HEK293 (cell line): ENCODE data around the gene RTP1.
"Not testable (repeated sequence)": the region's sequence is repeated elsewhere in the genome, so short reads cannot be mapped to it uniquely, and the experiment has no call there.

Experiments
- CTCF ChIA-PET: fragments of 350-600 bp; formaldehyde crosslinking; extraction: SDS; loops from one replicate; lab custom pipeline; 2021; ENCODE audit warnings: antibody characterized with exemption; lab: Yijun Ruan, JAX
- POLR2A ChIA-PET: fragments of 300-600 bp; formaldehyde crosslinking; extraction: SDS; loops from one replicate; lab custom pipeline; 2020; ENCODE audit warnings: antibody characterized with exemption, inconsistent platforms; lab: Yijun Ruan, JAX
- H3K27ac ChIP-seq: fragments of 200-500 bp; sonication (Bioruptor generic); 2 replicates; pipeline ENCODE4 v1.5.1; 2014; ENCODE audit warnings: low read depth, low read length, control low read depth, inconsistent platforms; ENCODE audit errors: extremely low read depth
- H3K36me3 ChIP-seq, 2 experiments: fragments of 200-500 bp in 1 of 2; sonication (Bioruptor generic) in 1 of 2; 1 replicate in 1 of 2; 2 replicates in 1 of 2; pipeline ENCODE4 v1.5.1; 2014 to 2017; ENCODE audit warnings: inconsistent platforms in 2 of 2, low read length in 2 of 2; ENCODE audit not compliant: control insufficient read depth in 2 of 2, insufficient read depth in 1 of 2
- H3K4me1 ChIP-seq: fragments of 200-500 bp; sonication (Bioruptor generic); 2 replicates; pipeline ENCODE4 v1.5.1; 2014; ENCODE audit warnings: mild to moderate bottlenecking, low read length, inconsistent platforms; ENCODE audit not compliant: control insufficient read depth, insufficient read depth
- H3K4me3 ChIP-seq: 2 replicates; pipeline ENCODE4 v1.5.1; 2011; ENCODE audit warnings: low read depth, mild to moderate bottlenecking, control low read depth, low read length, moderate library complexity
- H3K9me3 ChIP-seq: fragments of 200-500 bp; sonication (Bioruptor generic); 2 replicates; pipeline ENCODE4 v1.5.1; 2014; ENCODE audit warnings: low read depth, low read length, inconsistent platforms; ENCODE audit not compliant: control insufficient read depth, insufficient read depth
- FEZF1 ChIP-seq: fragments of 450-650 bp; formaldehyde crosslinking; IDR thresholded peaks from 2 replicates; pipeline ENCODE4 v1.5.1; 2016; ENCODE audit warnings: missing biosample characterization, missing genetic modification characterization
- INSM2 ChIP-seq: fragments of 450-650 bp; formaldehyde crosslinking; IDR thresholded peaks from 2 replicates; pipeline ENCODE4 v1.5.1; 2016; ENCODE audit warnings: missing biosample characterization, missing genetic modification characterization
- KLF10 ChIP-seq: fragments of 450-650 bp; IDR thresholded peaks from 2 replicates; pipeline ENCODE4 v1.5.1; 2018; ENCODE audit warnings: missing biosample characterization, mild to moderate bottlenecking, missing genetic modification characterization
- SETDB1 ChIP-seq: IDR thresholded peaks from one replicate; pipeline ENCODE4 v1.6.1; 2017; ENCODE audit warnings: mild to moderate bottlenecking, low read length, moderate library complexity, mixed read lengths; ENCODE audit not compliant: insufficient read length
- TRIM28 ChIP-seq: IDR thresholded peaks from 2 replicates; pipeline ENCODE4 v1.6.1; 2011; ENCODE audit warnings: low read length, control low read depth, borderline replicate concordance
- ZBTB10 ChIP-seq: fragments of 450-650 bp; formaldehyde crosslinking; IDR thresholded peaks from 2 replicates; pipeline ENCODE4 v1.5.1; 2016; ENCODE audit warnings: missing biosample characterization, missing genetic modification characterization
- ZBTB21 ChIP-seq: fragments of 450-650 bp; formaldehyde crosslinking; IDR thresholded peaks from 2 replicates; pipeline ENCODE4 v1.5.1; 2017; ENCODE audit warnings: missing biosample characterization, missing genetic modification characterization
- ZFP41 ChIP-seq: fragments of 450-650 bp; formaldehyde crosslinking; IDR thresholded peaks from 2 replicates; pipeline ENCODE4 v1.5.1; 2016; ENCODE audit warnings: missing biosample characterization, missing genetic modification characterization, borderline replicate concordance
- ZNF140 ChIP-seq: fragments of 450-650 bp; formaldehyde crosslinking; IDR thresholded peaks from 2 replicates; pipeline ENCODE4 v1.5.1; 2016; ENCODE audit warnings: missing biosample characterization, missing genetic modification characterization
- ZNF174 ChIP-seq: fragments of 450-650 bp; formaldehyde crosslinking; IDR thresholded peaks from 2 replicates; pipeline ENCODE4 v1.5.0; 2017; ENCODE audit warnings: missing biosample characterization, mild to moderate bottlenecking, missing genetic modification characterization
- ZNF175 ChIP-seq: fragments of 450-650 bp; formaldehyde crosslinking; IDR thresholded peaks from 2 replicates; pipeline ENCODE4 v1.5.1; 2016; ENCODE audit warnings: missing biosample characterization, missing genetic modification characterization
- ZNF24 ChIP-seq: fragments of 450-650 bp; formaldehyde crosslinking; IDR thresholded peaks from 2 replicates; pipeline ENCODE4 v1.5.1; 2016; ENCODE audit warnings: missing biosample characterization, missing genetic modification characterization
- ZNF248 ChIP-seq: fragments of 450-650 bp; formaldehyde crosslinking; IDR thresholded peaks from 2 replicates; pipeline ENCODE4 v1.5.1; 2017; ENCODE audit warnings: missing biosample characterization, missing genetic modification characterization
- ZNF514 ChIP-seq: fragments of 450-650 bp; formaldehyde crosslinking; IDR thresholded peaks from 2 replicates; pipeline ENCODE4 v1.5.1; 2016; ENCODE audit warnings: missing biosample characterization, missing genetic modification characterization
- ZNF544 ChIP-seq: fragments of 450-650 bp; formaldehyde crosslinking; IDR thresholded peaks from 2 replicates; pipeline ENCODE4 v1.5.0; 2017; ENCODE audit warnings: missing biosample characterization, missing genetic modification characterization
- ZNF548 ChIP-seq: fragments of 450-650 bp; formaldehyde crosslinking; IDR thresholded peaks from 2 replicates; pipeline ENCODE4 v1.5.1; 2016; ENCODE audit warnings: missing biosample characterization, missing genetic modification characterization
- ZNF561 ChIP-seq: fragments of 450-650 bp; IDR thresholded peaks from 2 replicates; pipeline ENCODE4 v1.5.1; 2018; ENCODE audit warnings: missing biosample characterization, missing genetic modification characterization, borderline replicate concordance
- ZNF585B ChIP-seq: fragments of 450-650 bp; formaldehyde crosslinking; IDR thresholded peaks from 2 replicates; pipeline ENCODE4 v1.5.1; 2016; ENCODE audit warnings: missing biosample characterization, missing genetic modification characterization
- ZNF677 ChIP-seq: fragments of 450-650 bp; IDR thresholded peaks from 2 replicates; pipeline ENCODE4 v1.5.0; 2018; ENCODE audit warnings: missing biosample characterization, mild to moderate bottlenecking, missing genetic modification characterization, moderate library complexity
- ZNF701 ChIP-seq: fragments of 450-650 bp; formaldehyde crosslinking; IDR thresholded peaks from 2 replicates; pipeline ENCODE4 v1.5.1; 2016; ENCODE audit warnings: missing biosample characterization, missing genetic modification characterization
- ZNF837 ChIP-seq: fragments of 450-650 bp; formaldehyde crosslinking; IDR thresholded peaks from 2 replicates; pipeline ENCODE4 v1.5.1; 2016; ENCODE audit warnings: missing biosample characterization, missing genetic modification characterization

Gene RTP1

GRCh38 chr3:187199463-187200050, 2.3 kb downstream of the RTP1 start:
- H3K9me3 ChIP-seq, H3K4me3 ChIP-seq, CTCF ChIA-PET, H3K27ac ChIP-seq, H3K36me3 ChIP-seq, H3K4me1 ChIP-seq, POLR2A ChIA-PET: not testable (repeated sequence)

GRCh38 chr3:187205683-187206082, 8.4 kb downstream of the RTP1 start:
- CTCF ChIA-PET: interaction anchor here (0.6 kb wide), 1 partner anchor 1610 kb away, joined by 4 read pairs; no protein-coding TSS in a partner anchor
- no peaks in the 10 kb centered on the region for H3K9me3 ChIP-seq
- no peak overlapping the region for H3K4me3 ChIP-seq
- H3K4me1 ChIP-seq: no peaks in the 10 kb centered on the region
- POLR2A ChIA-PET: no interaction called here
- H3K36me3 ChIP-seq: no peaks in the 10 kb centered on the region
- no peak overlapping the region for H3K27ac ChIP-seq
- no peak for TF ChIP-seq ZNF24 (tag by site-specific recombination)
- no peak for TF ChIP-seq ZBTB10 (tag by site-specific recombination)
- TF ChIP-seq ZNF140 (tag by site-specific recombination): no peak
- no peak for TF ChIP-seq INSM2
- TF ChIP-seq FEZF1 (tag by site-specific recombination): no peak
- TF ChIP-seq ZNF548 (tag by site-specific recombination): no peak
- TF ChIP-seq ZFP41 (tag by site-specific recombination): no peak
- TF ChIP-seq ZNF837 (tag by site-specific recombination): no peak
- no peak for TF ChIP-seq ZNF701 (tag by site-specific recombination)
- no peak for TF ChIP-seq ZNF248 (tag by site-specific recombination)
- TF ChIP-seq KLF10 (tag by site-specific recombination): no peak
- no peak for TF ChIP-seq ZNF544 (tag by site-specific recombination)
- no peak for TF ChIP-seq ZNF677 (tag by site-specific recombination)
- TF ChIP-seq ZNF514 (tag by site-specific recombination): no peak
- TF ChIP-seq ZNF561 (tag by site-specific recombination): no peak
- no peak for TF ChIP-seq ZNF174 (tag by site-specific recombination)
- no peak for TF ChIP-seq ZBTB21 (tag by site-specific recombination)

GRCh38 chr3:187207062-187207461, 9.8 kb downstream of the RTP1 start:
- no peak overlapping the region for H3K27ac ChIP-seq
- no peak overlapping the region for H3K4me3 ChIP-seq
- no peaks in the 10 kb centered on the region for H3K9me3 ChIP-seq
- no peaks in the 10 kb centered on the region for H3K4me1 ChIP-seq
- CTCF ChIA-PET: no interaction called here
- TF ChIP-seq SETDB1 (peak; percentile 37), ZNF175 (no peak), ZNF585B (tag by site-specific recombination) (peak; percentile 89), TRIM28 (0 out of 2 replicates have a peak, but pooled peaks have one; percentile 31)
- POLR2A ChIA-PET: no interaction called here
- no peaks in the 10 kb centered on the region for H3K36me3 ChIP-seq
